Measurements from ENCODE around the gene UNK. TPM values are rescaled to one million over a fixed set of nuclear protein-coding genes. Genes with fewer than 3 reads are reported as not detected.

UNK gene
- total RNA-seq, 4 donors from 2014 or later: 6.9 to 69.7 (median 45.5) TPM

- TF ChIP-seq CTCF (IDR thresholded peaks at IDR 0.05): no peak
- no peak for TF ChIP-seq POLR2A (IDR thresholded peaks at IDR 0.05)
- Histone ChIP-seq H3K27me3 (no peaks in the 10 kb centered on the region), H3K4me3 (no peak overlapping the region), H3K27ac (no peak overlapping the region), H3K9me3 (no peaks in the 10 kb centered on the region), H3K36me3 (no peaks in the 10 kb centered on the region), H3K4me1 (no peaks in the 10 kb centered on the region)
- no peak for DNase-seq
- intact Hi-C loops (cut with DNase I; ENCODE audit: low total_unique reads): no loop called here
Measured at GRCh38 chr17:75739174-75739573, 45.4 kb upstream of the UNK start.

GRCh38 chr17:75739801-75740200, 44.8 kb upstream of the UNK start:
- Histone ChIP-seq H3K4me3 (no peak overlapping the region), H3K27me3 (no peaks in the 10 kb centered on the region), H3K9me3 (no peaks in the 10 kb centered on the region), H3K4me1 (no peaks in the 10 kb centered on the region), H3K36me3 (no peaks in the 10 kb centered on the region), H3K27ac (no peak overlapping the region)
- no peak for TF ChIP-seq POLR2A (IDR thresholded peaks at IDR 0.05)
- TF ChIP-seq CTCF (IDR thresholded peaks at IDR 0.05): no peak
- intact Hi-C loops (cut with DNase I; ENCODE audit: low total_unique reads): no loop called here
- DNase-seq: no peak

- Histone ChIP-seq H3K27me3 (no peaks in the 10 kb centered on the region), H3K27ac (no peak overlapping the region), H3K36me3 (no peaks in the 10 kb centered on the region), H3K4me1 (no peaks in the 10 kb centered on the region), H3K4me3 (no peak overlapping the region), H3K9me3 (no peaks in the 10 kb centered on the region)
- intact Hi-C loops (cut with DNase I; ENCODE audit: low total_unique reads): no loop called here
- no peak for DNase-seq
- TF ChIP-seq CTCF (IDR thresholded peaks at IDR 0.05) (no peak), POLR2A (IDR thresholded peaks at IDR 0.05) (no peak)
Measured at GRCh38 chr17:75740215-75740614, 44.4 kb upstream of the UNK start.

- no peak for TF ChIP-seq CTCF (IDR thresholded peaks at IDR 0.05)
- TF ChIP-seq POLR2A (IDR thresholded peaks at IDR 0.05): no peak
- intact Hi-C loops (cut with DNase I; ENCODE audit: low total_unique reads): no loop called here
- Histone ChIP-seq H3K27ac (no peak overlapping the region), H3K9me3 (no peaks in the 10 kb centered on the region), H3K27me3 (no peaks in the 10 kb centered on the region), H3K4me1 (no peaks in the 10 kb centered on the region), H3K4me3 (no peak overlapping the region), H3K36me3 (no peaks in the 10 kb centered on the region)
- DNase-seq: no peak
Measured at GRCh38 chr17:75740631-75741077, 44.0 kb upstream of the UNK start.

GRCh38 chr17:75742337-75742736, 42.3 kb upstream of the UNK start:
- Histone ChIP-seq H3K36me3 (no peaks in the 10 kb centered on the region), H3K4me3 (no peak overlapping the region), H3K27ac (no peak overlapping the region), H3K4me1 (no peaks in the 10 kb centered on the region), H3K27me3 (no peaks in the 10 kb centered on the region), H3K9me3 (no peaks in the 10 kb centered on the region)
- TF ChIP-seq CTCF (IDR thresholded peaks at IDR 0.05) (no peak), POLR2A (IDR thresholded peaks at IDR 0.05) (no peak)
- intact Hi-C loops (cut with DNase I; ENCODE audit: low total_unique reads): no loop called here
- DNase-seq: no peak
